Measurements from ENCODE around the gene PTPRB.
A peak's percentile ranks its signal among the peaks of the same experiment; 100 is the strongest.

PTPRB gene

DNA sequence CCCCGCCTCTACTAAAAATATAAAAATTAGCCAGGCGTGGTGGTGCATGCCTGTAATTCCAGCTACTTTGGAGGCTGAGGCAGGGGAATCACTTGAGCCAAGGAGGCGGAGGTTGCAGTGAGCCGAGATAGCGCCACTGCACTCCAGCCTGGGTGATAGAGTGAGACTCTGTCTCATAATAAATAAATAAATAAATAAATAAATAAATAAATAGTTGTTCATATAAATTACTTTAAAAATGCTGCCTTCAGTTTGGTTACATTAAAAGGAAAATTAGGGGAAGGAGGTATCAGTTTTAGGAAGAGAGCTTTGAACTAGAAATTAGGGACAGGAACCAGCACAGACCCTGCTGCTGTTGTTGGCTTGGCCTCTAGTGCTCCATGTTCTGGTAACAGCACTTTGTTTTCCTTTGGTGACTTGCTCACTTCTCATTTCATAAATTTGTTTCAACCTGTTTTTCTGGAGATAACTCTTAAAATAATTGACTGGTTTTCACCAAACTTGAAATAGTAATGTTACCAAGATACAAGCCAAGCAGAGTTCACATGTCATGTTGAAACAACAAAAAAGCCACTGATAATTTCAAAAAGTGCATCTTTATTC is 22.9 kb upstream of the PTPRB start:
- TF ChIP-seq CTCF (conservative IDR thresholded peaks at IDR 0.05; ENCODE audit: low read depth, low read length): no peak
- Histone ChIP-seq H3K9ac (no peak overlapping the region), H3K4me1 (ENCODE audit: low read depth, poor library complexity, severe bottlenecking) (peaks cover 20% of the 10 kb centered on the region), H2AFZ (ENCODE audit: low read depth) (peak overlapping the region; percentile 15; the same call in 1 of the 2 replicates), H3K79me2 (ENCODE audit: insufficient read depth, low read depth) (no peaks in the 10 kb centered on the region), H3K27ac (no peak overlapping the region), H4K20me1 (ENCODE audit: insufficient read depth) (no peaks in the 10 kb centered on the region), H3K4me3 (IDR thresholded peaks at IDR 0.05; ENCODE audit: insufficient read depth, low read depth, low read length) (no peak overlapping the region), H3K4me2 (no peak overlapping the region), H3K36me3 (ENCODE audit: insufficient read depth) (no peaks in the 10 kb centered on the region), H3K27me3 (ENCODE audit: insufficient read depth, low read depth) (no peaks in the 10 kb centered on the region)

DNA sequence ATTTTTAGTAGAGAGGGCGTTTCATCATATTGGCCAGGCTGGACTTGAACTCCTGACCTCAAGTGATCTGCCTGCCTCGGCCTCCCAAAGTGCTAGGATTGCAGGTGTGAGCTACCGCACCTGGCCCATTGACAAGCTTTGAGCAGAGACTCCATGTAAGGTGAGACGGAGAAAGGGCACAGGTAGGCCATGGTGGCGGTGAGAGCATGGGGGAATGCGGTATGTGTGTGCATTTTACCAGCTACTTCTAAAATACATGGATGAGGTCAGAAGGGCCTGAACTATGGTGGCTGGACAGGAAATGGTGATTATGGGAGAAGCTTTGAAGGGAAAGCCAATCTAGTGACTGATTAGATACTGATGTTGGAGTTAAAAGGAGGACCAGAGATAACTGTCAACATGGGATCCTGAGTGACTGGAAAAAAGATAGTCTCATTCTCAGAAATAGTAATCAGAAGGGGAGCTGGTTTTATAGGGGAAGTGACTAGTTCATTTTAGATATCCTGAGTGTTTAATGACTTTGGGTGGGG is 21.9 kb upstream of the PTPRB start:
- no peaks in the 10 kb centered on the region for H3K36me3 ChIP-seq (ENCODE audit: insufficient read depth)
- peaks cover 20% of the 10 kb centered on the region for H3K4me1 ChIP-seq (ENCODE audit: low read depth, poor library complexity, severe bottlenecking)
- H3K27ac ChIP-seq: no peak overlapping the region
- no peak for TF ChIP-seq CTCF (conservative IDR thresholded peaks at IDR 0.05; ENCODE audit: low read depth, low read length)
- no peak overlapping the region for H3K4me2 ChIP-seq
- no peak overlapping the region for H3K4me3 ChIP-seq (IDR thresholded peaks at IDR 0.05; ENCODE audit: insufficient read depth, low read depth, low read length)
- no peak overlapping the region for H2AFZ ChIP-seq (ENCODE audit: low read depth)
- H3K9ac ChIP-seq: no peak overlapping the region
- no peaks in the 10 kb centered on the region for H4K20me1 ChIP-seq (ENCODE audit: insufficient read depth)
- H3K27me3 ChIP-seq (ENCODE audit: insufficient read depth, low read depth): no peaks in the 10 kb centered on the region
- no peaks in the 10 kb centered on the region for H3K79me2 ChIP-seq (ENCODE audit: insufficient read depth, low read depth)

- Histone ChIP-seq H3K4me1 (ENCODE audit: low read depth, poor library complexity, severe bottlenecking) (peaks cover 20% of the 10 kb centered on the region), H2AFZ (ENCODE audit: low read depth) (no peak overlapping the region), H3K27me3 (ENCODE audit: insufficient read depth, low read depth) (no peaks in the 10 kb centered on the region), H3K27ac (no peak overlapping the region), H3K9ac (no peak overlapping the region), H3K79me2 (ENCODE audit: insufficient read depth, low read depth) (no peaks in the 10 kb centered on the region), H4K20me1 (ENCODE audit: insufficient read depth) (no peaks in the 10 kb centered on the region), H3K4me2 (no peak overlapping the region), H3K4me3 (IDR thresholded peaks at IDR 0.05; ENCODE audit: insufficient read depth, low read depth, low read length) (no peak overlapping the region), H3K36me3 (ENCODE audit: insufficient read depth) (no peaks in the 10 kb centered on the region)
- TF ChIP-seq CTCF (conservative IDR thresholded peaks at IDR 0.05; ENCODE audit: low read depth, low read length): no peak
These were observed 20.5 kb upstream of the PTPRB start for GRCh38 chr12:70657616-70658286.

DNA sequence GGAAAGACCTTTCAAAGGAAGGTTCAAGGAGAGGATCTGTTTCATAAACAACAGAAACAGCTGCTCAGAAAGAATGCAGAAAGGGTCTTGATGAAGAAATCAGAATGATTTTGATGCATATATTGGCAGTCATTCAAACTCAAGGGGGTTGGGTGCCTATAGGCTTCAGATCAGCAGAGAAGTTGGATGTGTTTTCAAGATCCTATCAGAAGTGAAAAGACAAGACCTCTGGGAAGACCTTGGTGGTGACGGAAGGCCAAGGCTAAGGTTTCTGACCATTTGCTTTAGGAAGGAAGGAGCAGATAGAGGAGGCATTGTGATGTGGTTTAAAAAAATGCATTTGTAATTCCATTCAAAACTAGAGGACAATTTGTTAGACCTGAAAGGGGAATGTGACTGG is 15.2 kb upstream of the PTPRB start:
- H3K4me1 ChIP-seq (ENCODE audit: low read depth, poor library complexity, severe bottlenecking): no peaks in the 10 kb centered on the region
- H3K4me2 ChIP-seq: no peak overlapping the region
- no peak overlapping the region for H3K27ac ChIP-seq
- H4K20me1 ChIP-seq (ENCODE audit: insufficient read depth): no peaks in the 10 kb centered on the region
- no peak overlapping the region for H2AFZ ChIP-seq (ENCODE audit: low read depth)
- TF ChIP-seq CTCF (conservative IDR thresholded peaks at IDR 0.05; ENCODE audit: low read depth, low read length): no peak
- no peaks in the 10 kb centered on the region for H3K27me3 ChIP-seq (ENCODE audit: insufficient read depth, low read depth)
- H3K79me2 ChIP-seq (ENCODE audit: insufficient read depth, low read depth): no peaks in the 10 kb centered on the region
- no peak overlapping the region for H3K4me3 ChIP-seq (IDR thresholded peaks at IDR 0.05; ENCODE audit: insufficient read depth, low read depth, low read length)
- H3K36me3 ChIP-seq (ENCODE audit: insufficient read depth): no peaks in the 10 kb centered on the region
- no peak overlapping the region for H3K9ac ChIP-seq

Data from KMS-11 (cell line).